Fibroblast of lung (primary cell): Measurements from ENCODE around the gene PRKAG3.

Experiments
- EZH2 ChIP-seq: IDR thresholded peaks from 2 replicates; pipeline ENCODE4 v1.5.1; 2012; ENCODE audit warnings: low read length, control low read depth, mild to moderate bottlenecking; ENCODE audit errors: missing control alignments
- TF ChIP-seq, protein P1 (sequence below), 2 donors: IDR thresholded peaks in 1 of 2; conservative IDR thresholded peaks in 1 of 2; 1 replicate in 1 of 2; 2 replicates in 1 of 2; pipeline ENCODE4 v1.5.1; 2011 to 2012; ENCODE audit warnings: low read length in 2 of 2, control low read depth in 1 of 2, inconsistent platforms in 1 of 2, low read depth in 1 of 2, mild to moderate bottlenecking in 1 of 2

DNA sequence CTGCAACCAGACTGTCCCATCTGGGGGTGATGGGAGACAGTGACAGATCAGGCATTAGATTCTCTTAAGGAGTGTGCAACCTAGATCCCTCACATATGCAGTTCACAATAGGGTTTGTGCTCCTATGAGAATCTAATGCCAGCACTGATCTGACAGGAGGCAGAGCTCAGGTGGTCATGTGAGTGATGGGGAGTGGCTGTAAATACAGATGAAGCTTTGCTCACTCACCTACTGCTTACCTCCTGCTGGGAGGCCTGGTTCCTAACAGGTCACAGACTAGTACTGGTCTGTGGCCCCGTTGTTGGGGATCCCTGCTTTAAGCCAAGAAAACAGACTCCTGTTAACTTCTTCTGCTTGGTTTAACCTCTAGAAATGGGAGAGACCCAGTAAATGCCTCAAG lies 46.5 kb downstream of the PRKAG3 start:
- TF ChIP-seq, protein P1, sequence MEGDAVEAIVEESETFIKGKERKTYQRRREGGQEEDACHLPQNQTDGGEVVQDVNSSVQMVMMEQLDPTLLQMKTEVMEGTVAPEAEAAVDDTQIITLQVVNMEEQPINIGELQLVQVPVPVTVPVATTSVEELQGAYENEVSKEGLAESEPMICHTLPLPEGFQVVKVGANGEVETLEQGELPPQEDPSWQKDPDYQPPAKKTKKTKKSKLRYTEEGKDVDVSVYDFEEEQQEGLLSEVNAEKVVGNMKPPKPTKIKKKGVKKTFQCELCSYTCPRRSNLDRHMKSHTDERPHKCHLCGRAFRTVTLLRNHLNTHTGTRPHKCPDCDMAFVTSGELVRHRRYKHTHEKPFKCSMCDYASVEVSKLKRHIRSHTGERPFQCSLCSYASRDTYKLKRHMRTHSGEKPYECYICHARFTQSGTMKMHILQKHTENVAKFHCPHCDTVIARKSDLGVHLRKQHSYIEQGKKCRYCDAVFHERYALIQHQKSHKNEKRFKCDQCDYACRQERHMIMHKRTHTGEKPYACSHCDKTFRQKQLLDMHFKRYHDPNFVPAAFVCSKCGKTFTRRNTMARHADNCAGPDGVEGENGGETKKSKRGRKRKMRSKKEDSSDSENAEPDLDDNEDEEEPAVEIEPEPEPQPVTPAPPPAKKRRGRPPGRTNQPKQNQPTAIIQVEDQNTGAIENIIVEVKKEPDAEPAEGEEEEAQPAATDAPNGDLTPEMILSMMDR (conservative IDR thresholded peaks at IDR 0.05 in 1 of 2, IDR thresholded peaks at IDR 0.05 in 1 of 2; ENCODE audit: low read depth in 1 of 2, low read length in 2 of 2) = no peak
- no peak for TF ChIP-seq EZH2
